Prostate gland (tissue), 2 donors: Measurements from ENCODE around the gene EIF4G3.

Experiments
- CTCF ChIP-seq, 4 experiments: fragments of 200-600 bp in 2 of 4; fragments of 450-650 bp in 2 of 4; sonication (generic) in 2 of 4; IDR thresholded peaks; 1 replicate in 3 of 4; 2 replicates in 1 of 4; pipeline ENCODE4 v1.5.1; 2016 to 2019; ENCODE audit warnings: antibody characterized with exemption in 4 of 4, mild to moderate bottlenecking in 2 of 4, moderate library complexity in 2 of 4
- POLR2A ChIP-seq: fragments of 450-650 bp; IDR thresholded peaks from one replicate; pipeline ENCODE4 v1.6.1; 2016; ENCODE audit warnings: antibody characterized with exemption, mild to moderate bottlenecking

DNA sequence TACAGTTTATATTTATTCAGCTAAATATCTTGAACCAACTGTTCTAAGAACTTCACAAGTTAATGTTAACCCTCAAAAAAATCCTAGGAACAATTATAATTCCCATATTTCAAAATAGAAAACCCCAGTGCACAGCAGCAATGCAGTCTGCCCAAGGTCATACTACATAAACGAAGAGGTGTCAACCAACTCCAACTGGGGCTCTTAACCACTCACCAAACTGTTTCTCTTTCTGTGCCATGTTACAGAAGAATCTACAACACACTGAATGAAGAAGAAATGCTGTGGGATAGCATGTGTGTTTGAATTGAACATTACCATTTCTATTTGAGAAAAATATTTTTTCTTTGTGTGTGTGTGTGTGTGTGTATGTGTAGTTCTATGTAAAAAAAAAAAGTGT lies 35.7 kb downstream of the EIF4G3 start:
- TF ChIP-seq CTCF (IDR thresholded peaks at IDR 0.05) = no peak
- no peak for TF ChIP-seq POLR2A
